ENCODE data around the gene ALDH4A1. TPM values are rescaled to one million over a fixed set of nuclear protein-coding genes. Genes with fewer than 3 reads are reported as not detected.

The ALDH4A1 gene
- total RNA-seq, 1 experiment from 2014 or later: 31.0 TPM

GRCh38 chr1:18884727-18885126, 17.6 kb downstream of the ALDH4A1 start:
- no peaks in the 10 kb centered on the region; the same call in 1 of the 2 replicates for H3K4me1 Mint-ChIP-seq
- H3K27me3 Mint-ChIP-seq (ENCODE audit: low read depth): no peaks in the 10 kb centered on the region
- H3K9me3 Mint-ChIP-seq: no peaks in the 10 kb centered on the region
- no peak overlapping the region for H3K27ac Mint-ChIP-seq
- peaks cover 6% of the 10 kb centered on the region; the same call in 1 of the 2 replicates for H3K36me3 Mint-ChIP-seq
- ChIA-PET CTCF (interaction anchor here (0.9 to 3.5 kb wide), 29 partner anchors 9 to 556 kb away, joined by 3 to 41 read pairs (median 5); partner anchors contain the start of genes ALDH4A1 and IFFO2), POLR2A (interaction anchor here (0.7 kb wide), 1 partner anchor 18 kb away, joined by 4 read pairs; the partner anchor contains the start of gene ALDH4A1)
- DNase-seq (ENCODE audit: low spot score) (no peak), ATAC-seq (no peak)
- TF ChIP-seq CREB1 (CRISPR knock-in tag; IDR thresholded peaks at IDR 0.05) (no peak), TEAD4 (CRISPR knock-in tag; IDR thresholded peaks at IDR 0.05) (no peak), TP53 (CRISPR knock-in tag; IDR thresholded peaks at IDR 0.05) (no peak), ZNF416 (CRISPR knock-in tag; IDR thresholded peaks at IDR 0.05) (no peak), ZNF281 (CRISPR knock-in tag; IDR thresholded peaks at IDR 0.05) (no peak), TCF7 (CRISPR knock-in tag; IDR thresholded peaks at IDR 0.05; ENCODE audit: low read depth) (no peak), JUN (CRISPR knock-in tag; IDR thresholded peaks at IDR 0.05) (no peak), ATF1 (CRISPR knock-in tag; IDR thresholded peaks at IDR 0.05) (no peak), MYBL2 (CRISPR knock-in tag; IDR thresholded peaks at IDR 0.05) (no peak), IRF2 (CRISPR knock-in tag; IDR thresholded peaks at IDR 0.05; ENCODE audit: borderline replicate concordance, low read depth) (no peak)
- TF ChIP-seq, protein P1, sequence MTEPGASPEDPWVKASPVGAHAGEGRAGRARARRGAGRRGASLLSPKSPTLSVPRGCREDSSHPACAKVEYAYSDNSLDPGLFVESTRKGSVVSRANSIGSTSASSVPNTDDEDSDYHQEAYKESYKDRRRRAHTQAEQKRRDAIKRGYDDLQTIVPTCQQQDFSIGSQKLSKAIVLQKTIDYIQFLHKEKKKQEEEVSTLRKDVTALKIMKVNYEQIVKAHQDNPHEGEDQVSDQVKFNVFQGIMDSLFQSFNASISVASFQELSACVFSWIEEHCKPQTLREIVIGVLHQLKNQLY (CRISPR knock-in tag; IDR thresholded peaks at IDR 0.05): no peak
- TF ChIP-seq, protein P2, sequence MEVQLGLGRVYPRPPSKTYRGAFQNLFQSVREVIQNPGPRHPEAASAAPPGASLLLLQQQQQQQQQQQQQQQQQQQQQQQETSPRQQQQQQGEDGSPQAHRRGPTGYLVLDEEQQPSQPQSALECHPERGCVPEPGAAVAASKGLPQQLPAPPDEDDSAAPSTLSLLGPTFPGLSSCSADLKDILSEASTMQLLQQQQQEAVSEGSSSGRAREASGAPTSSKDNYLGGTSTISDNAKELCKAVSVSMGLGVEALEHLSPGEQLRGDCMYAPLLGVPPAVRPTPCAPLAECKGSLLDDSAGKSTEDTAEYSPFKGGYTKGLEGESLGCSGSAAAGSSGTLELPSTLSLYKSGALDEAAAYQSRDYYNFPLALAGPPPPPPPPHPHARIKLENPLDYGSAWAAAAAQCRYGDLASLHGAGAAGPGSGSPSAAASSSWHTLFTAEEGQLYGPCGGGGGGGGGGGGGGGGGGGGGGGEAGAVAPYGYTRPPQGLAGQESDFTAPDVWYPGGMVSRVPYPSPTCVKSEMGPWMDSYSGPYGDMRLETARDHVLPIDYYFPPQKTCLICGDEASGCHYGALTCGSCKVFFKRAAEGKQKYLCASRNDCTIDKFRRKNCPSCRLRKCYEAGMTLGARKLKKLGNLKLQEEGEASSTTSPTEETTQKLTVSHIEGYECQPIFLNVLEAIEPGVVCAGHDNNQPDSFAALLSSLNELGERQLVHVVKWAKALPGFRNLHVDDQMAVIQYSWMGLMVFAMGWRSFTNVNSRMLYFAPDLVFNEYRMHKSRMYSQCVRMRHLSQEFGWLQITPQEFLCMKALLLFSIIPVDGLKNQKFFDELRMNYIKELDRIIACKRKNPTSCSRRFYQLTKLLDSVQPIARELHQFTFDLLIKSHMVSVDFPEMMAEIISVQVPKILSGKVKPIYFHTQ (CRISPR knock-in tag; IDR thresholded peaks at IDR 0.05): no peak
- TF ChIP-seq, protein P3, sequence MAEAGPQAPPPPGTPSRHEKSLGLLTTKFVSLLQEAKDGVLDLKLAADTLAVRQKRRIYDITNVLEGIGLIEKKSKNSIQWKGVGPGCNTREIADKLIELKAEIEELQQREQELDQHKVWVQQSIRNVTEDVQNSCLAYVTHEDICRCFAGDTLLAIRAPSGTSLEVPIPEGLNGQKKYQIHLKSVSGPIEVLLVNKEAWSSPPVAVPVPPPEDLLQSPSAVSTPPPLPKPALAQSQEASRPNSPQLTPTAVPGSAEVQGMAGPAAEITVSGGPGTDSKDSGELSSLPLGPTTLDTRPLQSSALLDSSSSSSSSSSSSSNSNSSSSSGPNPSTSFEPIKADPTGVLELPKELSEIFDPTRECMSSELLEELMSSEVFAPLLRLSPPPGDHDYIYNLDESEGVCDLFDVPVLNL (CRISPR knock-in tag; IDR thresholded peaks at IDR 0.05; ENCODE audit: borderline replicate concordance, low read depth): no peak
- TF ChIP-seq, protein P4, sequence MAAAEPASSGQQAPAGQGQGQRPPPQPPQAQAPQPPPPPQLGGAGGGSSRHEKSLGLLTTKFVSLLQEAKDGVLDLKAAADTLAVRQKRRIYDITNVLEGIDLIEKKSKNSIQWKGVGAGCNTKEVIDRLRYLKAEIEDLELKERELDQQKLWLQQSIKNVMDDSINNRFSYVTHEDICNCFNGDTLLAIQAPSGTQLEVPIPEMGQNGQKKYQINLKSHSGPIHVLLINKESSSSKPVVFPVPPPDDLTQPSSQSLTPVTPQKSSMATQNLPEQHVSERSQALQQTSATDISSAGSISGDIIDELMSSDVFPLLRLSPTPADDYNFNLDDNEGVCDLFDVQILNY (CRISPR knock-in tag; IDR thresholded peaks at IDR 0.05): no peak
- H3K4me3 Mint-ChIP-seq: no peak overlapping the region

- H3K27ac Mint-ChIP-seq: no peak overlapping the region
- POLR2A ChIA-PET: interaction anchor here (0.7 kb wide), 1 partner anchor 18 kb away, joined by 4 read pairs; the partner anchor contains the start of gene ALDH4A1
- ATAC-seq: no peak
- TF ChIP-seq ETV6 (CRISPR knock-in tag; IDR thresholded peaks at IDR 0.05): no peak
- no peak for TF ChIP-seq ATF6 (CRISPR knock-in tag; IDR thresholded peaks at IDR 0.05)
- no peak for TF ChIP-seq ZNF671 (CRISPR knock-in tag; IDR thresholded peaks at IDR 0.05)
- TF ChIP-seq PRRX2 (CRISPR knock-in tag; IDR thresholded peaks at IDR 0.05): no peak
- TF ChIP-seq SOX15 (CRISPR knock-in tag; IDR thresholded peaks at IDR 0.05): no peak
- TF ChIP-seq MAX (CRISPR knock-in tag; IDR thresholded peaks at IDR 0.05): no peak
- TF ChIP-seq, protein P5, sequence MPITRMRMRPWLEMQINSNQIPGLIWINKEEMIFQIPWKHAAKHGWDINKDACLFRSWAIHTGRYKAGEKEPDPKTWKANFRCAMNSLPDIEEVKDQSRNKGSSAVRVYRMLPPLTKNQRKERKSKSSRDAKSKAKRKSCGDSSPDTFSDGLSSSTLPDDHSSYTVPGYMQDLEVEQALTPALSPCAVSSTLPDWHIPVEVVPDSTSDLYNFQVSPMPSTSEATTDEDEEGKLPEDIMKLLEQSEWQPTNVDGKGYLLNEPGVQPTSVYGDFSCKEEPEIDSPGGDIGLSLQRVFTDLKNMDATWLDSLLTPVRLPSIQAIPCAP (CRISPR knock-in tag; IDR thresholded peaks at IDR 0.05): no peak
- no peak for TF ChIP-seq FOXJ3 (CRISPR knock-in tag; IDR thresholded peaks at IDR 0.05; ENCODE audit: borderline replicate concordance)
- TF ChIP-seq, protein P6, sequence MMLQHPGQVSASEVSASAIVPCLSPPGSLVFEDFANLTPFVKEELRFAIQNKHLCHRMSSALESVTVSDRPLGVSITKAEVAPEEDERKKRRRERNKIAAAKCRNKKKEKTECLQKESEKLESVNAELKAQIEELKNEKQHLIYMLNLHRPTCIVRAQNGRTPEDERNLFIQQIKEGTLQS (CRISPR knock-in tag; conservative IDR thresholded peaks at IDR 0.05): no peak
Measured at GRCh38 chr1:18884419-18884717, 18.0 kb downstream of the ALDH4A1 start.

More at GRCh38 chr1:18884419-18884717, 18.0 kb downstream of the ALDH4A1 start:
- peaks cover 6% of the 10 kb centered on the region; the same call in 1 of the 2 replicates for H3K36me3 Mint-ChIP-seq
- CTCF ChIA-PET: interaction anchor here (0.6 to 3.5 kb wide), 34 partner anchors 9 to 556 kb away, joined by 3 to 41 read pairs (median 4); partner anchors contain the start of genes ALDH4A1 and IFFO2
- no peaks in the 10 kb centered on the region; the same call in 1 of the 2 replicates for H3K4me1 Mint-ChIP-seq
- DNase-seq (ENCODE audit: low spot score): no peak
- no peaks in the 10 kb centered on the region for H3K27me3 Mint-ChIP-seq (ENCODE audit: low read depth)
- no peak overlapping the region for H3K4me3 Mint-ChIP-seq
- H3K9me3 Mint-ChIP-seq: no peaks in the 10 kb centered on the region
